SU-DHL-6 (cell line): ENCODE measurements around the gene CRADD.

Experiments
- H2AFZ ChIP-seq: fragments of 200-600 bp; sonication (generic); 2 replicates; pipeline ENCODE4 v1.6.1; 2014; ENCODE audit warnings: low read depth, mild to moderate bottlenecking, moderate library complexity, mixed read lengths, antibody characterized with exemption, low read length; ENCODE audit not compliant: severe bottlenecking
- H3F3A ChIP-seq: fragments of 200-600 bp; shearing (Covaris generic); 2 replicates; pipeline ENCODE4 v1.6.0; 2016; ENCODE audit warnings: antibody characterized with exemption, mild to moderate bottlenecking; ENCODE audit not compliant: insufficient read depth
- H3K27ac ChIP-seq: fragments of 200-600 bp; sonication (generic); 2 replicates; pipeline ENCODE4 v1.5.1; 2016; ENCODE audit warnings: low read depth, mild to moderate bottlenecking, low read length, moderate library complexity, mixed read lengths
- H3K27me3 ChIP-seq: fragments of 200-600 bp; sonication (generic), shearing (Covaris generic); 2 replicates; pipeline ENCODE4 v1.6.0; 2014; ENCODE audit warnings: mild to moderate bottlenecking, low read length
- H3K36me3 ChIP-seq: fragments of 200-600 bp; sonication (generic); 2 replicates; pipeline ENCODE4 v1.6.1; 2014; ENCODE audit warnings: mild to moderate bottlenecking, low read length, mixed read lengths
- H3K4me2 ChIP-seq: fragments of 300-600, 200-600 bp; shearing (Covaris generic), sonication (generic); 2 replicates; pipeline ENCODE4 v1.6.0; 2014; ENCODE audit warnings: low read length, low read depth, mild to moderate bottlenecking; ENCODE audit not compliant: poor library complexity, severe bottlenecking
- H3K4me3 ChIP-seq: fragments of 200-600 bp; sonication (generic); 2 replicates; pipeline ENCODE4 v1.5.1; 2014; ENCODE audit warnings: antibody characterized with exemption, low read length, mild to moderate bottlenecking, mixed read lengths; ENCODE audit not compliant: insufficient read depth, poor library complexity, severe bottlenecking
- H3K79me2 ChIP-seq: fragments of 200-600 bp; sonication (generic); 2 replicates; pipeline ENCODE4 v1.6.1; 2014; ENCODE audit warnings: mild to moderate bottlenecking, low read length, moderate library complexity; ENCODE audit not compliant: insufficient read depth
- H3K9ac ChIP-seq: fragments of 200-600 bp; sonication (generic); 2 replicates; pipeline ENCODE4 v1.7.0; 2014; ENCODE audit warnings: mild to moderate bottlenecking, low read length
- H3K9me2 ChIP-seq: fragments of 200-600 bp; sonication (generic); replicated peaks from 2 replicates; pipeline ENCODE4 v1.6.1; 2014; ENCODE audit warnings: low read length; ENCODE audit not compliant: insufficient read depth
- H3K9me3 ChIP-seq: fragments of 200-600 bp; sonication (generic); 2 replicates; pipeline ENCODE4 v1.6.1; 2014; ENCODE audit warnings: low read length, mixed read lengths; ENCODE audit not compliant: insufficient read depth
- H4K20me1 ChIP-seq: fragments of 200-600 bp; sonication (generic); 2 replicates; pipeline ENCODE4 v1.6.1; 2014; ENCODE audit warnings: low read depth, mild to moderate bottlenecking, antibody characterized with exemption, low read length, moderate library complexity, mixed read lengths
- CTCF ChIP-seq: fragments of 200-600 bp; sonication (generic); IDR thresholded peaks from one replicate; pipeline ENCODE4 v1.5.1; 2017; ENCODE audit warnings: antibody characterized with exemption, mild to moderate bottlenecking, low read length, moderate library complexity; ENCODE audit not compliant: insufficient read depth, poor library complexity, severe bottlenecking
- EZH2phosphoT487 ChIP-seq: fragments of 200-600 bp; sonication (generic), shearing (Covaris generic); conservative IDR thresholded peaks from 2 replicates; pipeline ENCODE4 v1.6.1; 2018; ENCODE audit warnings: mild to moderate bottlenecking, antibody characterized with exemption, low read length, moderate library complexity, mixed read lengths

Gene CRADD

GRCh38 chr12:93813186-93813585 lies 136.0 kb downstream of the CRADD start:
- no peaks in the 10 kb centered on the region for H3K36me3 ChIP-seq
- TF ChIP-seq CTCF (no peak), EZH2phosphoT487 (no peak)
- no peaks in the 10 kb centered on the region for H3K27me3 ChIP-seq
- no peak overlapping the region for H3K9ac ChIP-seq
- no peaks in the 10 kb centered on the region for H3K79me2 ChIP-seq
- no peaks in the 10 kb centered on the region for H3F3A ChIP-seq
- no peak overlapping the region for H3K27ac ChIP-seq
- H3K4me2 ChIP-seq = no peak overlapping the region
- no peak overlapping the region for H3K4me3 ChIP-seq
- no peaks in the 10 kb centered on the region for H3K9me3 ChIP-seq
- no peaks in the 10 kb centered on the region for H3K9me2 ChIP-seq
- no peak overlapping the region for H2AFZ ChIP-seq
- H4K20me1 ChIP-seq = no peaks in the 10 kb centered on the region

- Histone ChIP-seq H3K36me3 (no peaks in the 10 kb centered on the region), H2AFZ (no peak overlapping the region), H3F3A (no peaks in the 10 kb centered on the region), H3K9ac (no peak overlapping the region), H3K27me3 (no peaks in the 10 kb centered on the region), H3K79me2 (no peaks in the 10 kb centered on the region), H3K9me2 (no peaks in the 10 kb centered on the region), H3K27ac (no peak overlapping the region), H3K4me2 (no peak overlapping the region), H3K4me3 (no peak overlapping the region), H3K9me3 (no peaks in the 10 kb centered on the region), H4K20me1 (no peaks in the 10 kb centered on the region)
- TF ChIP-seq EZH2phosphoT487 = no peak
- no peak for TF ChIP-seq CTCF
Measured at GRCh38 chr12:93813972-93814821, 137.0 kb downstream of the CRADD start.

- Histone ChIP-seq H3K27ac (no peak overlapping the region), H3K79me2 (no peaks in the 10 kb centered on the region), H3K36me3 (no peaks in the 10 kb centered on the region), H3K4me3 (no peak overlapping the region), H3K9ac (no peak overlapping the region), H2AFZ (no peak overlapping the region), H3K9me2 (no peaks in the 10 kb centered on the region), H3K4me2 (no peak overlapping the region), H4K20me1 (no peaks in the 10 kb centered on the region), H3F3A (no peaks in the 10 kb centered on the region), H3K27me3 (no peaks in the 10 kb centered on the region), H3K9me3 (no peaks in the 10 kb centered on the region)
- TF ChIP-seq CTCF = no peak
- no peak for TF ChIP-seq EZH2phosphoT487
Measured at GRCh38 chr12:93818488-93819049, 141.4 kb downstream of the CRADD start.
